MM.1S (cell line): ENCODE measurements around the gene PLXNA2.

Experiments used
- DNase-seq: peaks from one replicate; pipeline ENCODE4 v3.0.0-alpha.2; 2015
- H2AFZ ChIP-seq: fragments of 300-600 bp; sonication (generic); 2 replicates; pipeline ENCODE4 v1.6.0; 2016; ENCODE audit warnings: antibody characterized with exemption, low read length
- H3F3A ChIP-seq: fragments of 300-600 bp; sonication (generic); 2 replicates; pipeline ENCODE4 v1.6.1; 2016; ENCODE audit warnings: mild to moderate bottlenecking, antibody characterized with exemption, low read length, moderate library complexity, mixed read lengths; ENCODE audit not compliant: insufficient read depth
- H3K27ac ChIP-seq: fragments of 300-600 bp; sonication (generic); 2 replicates; pipeline ENCODE4 v1.5.1; 2016; ENCODE audit warnings: mild to moderate bottlenecking, low read length
- H3K27me3 ChIP-seq: fragments of 300-600 bp; sonication (generic); replicated peaks from 2 replicates; pipeline ENCODE4 v1.6.0; 2016; ENCODE audit warnings: low read length; ENCODE audit not compliant: insufficient read depth
- H3K36me3 ChIP-seq: fragments of 300-600 bp; sonication (generic); replicated peaks from 2 replicates; pipeline ENCODE4 v1.6.1; 2016; ENCODE audit warnings: mild to moderate bottlenecking, low read length, mixed read lengths; ENCODE audit not compliant: insufficient read depth
- H3K4me1 ChIP-seq: fragments of 300-600 bp; sonication (generic); 2 replicates; pipeline ENCODE4 v1.6.1; 2016; ENCODE audit warnings: low read length, mixed read lengths
- H3K4me2 ChIP-seq: fragments of 300-600 bp; sonication (generic); 2 replicates; pipeline ENCODE4 v1.6.0; 2016; ENCODE audit warnings: low read depth, low read length
- H3K4me3 ChIP-seq: fragments of 300-600 bp; sonication (generic); 2 replicates; pipeline ENCODE4 v1.5.1; 2016; ENCODE audit warnings: low read length, mixed read lengths
- H3K79me2 ChIP-seq: fragments of 300-600 bp; sonication (generic); 2 replicates; pipeline ENCODE4 v1.6.1; 2016; ENCODE audit warnings: mixed run types, low read length, mixed read lengths
- H3K9ac ChIP-seq: fragments of 300-600 bp; sonication (generic); 2 replicates; pipeline ENCODE4 v1.6.1; 2016; ENCODE audit warnings: low read length, mixed read lengths
- H3K9me2 ChIP-seq: fragments of 300-600 bp; sonication (generic); replicated peaks from 2 replicates; pipeline ENCODE4 v1.6.1; 2016; ENCODE audit warnings: mild to moderate bottlenecking, low read length, mixed read lengths; ENCODE audit not compliant: insufficient read depth
- H3K9me3 ChIP-seq: fragments of 300-600 bp; sonication (generic); replicated peaks from 2 replicates; pipeline ENCODE4 v1.6.1; 2016; ENCODE audit warnings: mild to moderate bottlenecking, low read length, mixed read lengths; ENCODE audit not compliant: insufficient read depth
- H4K20me1 ChIP-seq: fragments of 300-600 bp; sonication (generic); 2 replicates; pipeline ENCODE4 v1.6.1; 2016; ENCODE audit warnings: mild to moderate bottlenecking, low read length, moderate library complexity, mixed read lengths; ENCODE audit not compliant: insufficient read depth
- EZH2 ChIP-seq: fragments of 300-600 bp; sonication (generic); optimal IDR thresholded peaks from 2 replicates; pipeline ENCODE3; 2017; ENCODE audit warnings: low read depth, mild to moderate bottlenecking, antibody characterized with exemption, low read length, mixed read lengths
- EZH2phosphoT487 ChIP-seq: fragments of 300-600 bp; sonication (generic); IDR thresholded peaks from 2 replicates; pipeline ENCODE4 v1.6.1; 2018; ENCODE audit warnings: antibody characterized with exemption, low read length
- TF ChIP-seq, protein P1 (sequence below): fragments of 300-600 bp; sonication (generic); IDR thresholded peaks from 2 replicates; pipeline ENCODE4 v1.5.1; 2016; ENCODE audit warnings: antibody characterized with exemption, low read length, mixed read lengths

Gene PLXNA2

DNA sequence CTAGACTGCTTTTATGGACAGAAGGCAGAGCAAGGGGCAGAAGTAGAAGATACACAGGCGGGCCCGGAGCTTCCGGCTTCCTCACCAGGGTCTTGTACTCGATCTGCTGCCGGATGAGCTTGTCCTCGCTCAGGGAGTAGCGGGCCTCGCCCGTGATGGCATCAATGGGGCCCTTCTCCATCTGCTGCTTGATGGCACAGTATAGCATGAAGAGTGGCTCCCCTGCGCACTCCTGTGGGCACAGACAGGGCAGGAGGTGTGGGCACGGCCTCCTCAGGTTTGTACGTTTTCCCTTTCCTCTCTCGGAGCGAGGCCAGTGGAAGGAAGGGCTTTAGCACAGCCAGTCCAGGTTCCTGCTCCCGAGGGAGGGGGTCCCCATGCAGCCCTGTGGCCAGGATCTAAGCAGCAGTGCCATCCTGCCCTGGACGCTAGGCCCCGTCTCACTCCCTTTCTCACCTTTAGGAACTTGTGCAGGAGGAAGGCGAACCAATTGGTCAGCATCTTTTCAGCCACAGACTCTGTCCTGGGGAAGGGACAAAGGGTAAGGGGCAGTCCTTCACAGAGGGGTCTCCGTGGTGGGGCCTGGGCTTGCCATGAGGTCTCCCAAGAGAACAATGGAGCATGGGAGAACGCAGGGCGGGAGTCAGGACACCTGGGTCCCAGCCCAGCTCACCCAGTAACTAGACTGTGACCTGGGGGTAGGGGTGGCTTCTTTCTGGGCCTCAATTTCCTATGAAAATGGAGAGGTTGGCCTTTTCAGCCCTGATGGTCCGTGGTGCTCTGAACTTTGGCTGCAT lies 204.4 kb downstream of the PLXNA2 start:
- Histone ChIP-seq H3K9me2 (no peaks in the 10 kb centered on the region), H3K27ac (no peak overlapping the region), H3F3A (no peaks in the 10 kb centered on the region), H3K27me3 (no peaks in the 10 kb centered on the region), H3K4me1 (no peaks in the 10 kb centered on the region), H4K20me1 (no peaks in the 10 kb centered on the region), H2AFZ (no peak overlapping the region), H3K36me3 (no peaks in the 10 kb centered on the region), H3K79me2 (no peaks in the 10 kb centered on the region), H3K9me3 (no peaks in the 10 kb centered on the region), H3K4me2 (no peak overlapping the region), H3K9ac (no peak overlapping the region), H3K4me3 (no peak overlapping the region)
- TF ChIP-seq, protein P1, sequence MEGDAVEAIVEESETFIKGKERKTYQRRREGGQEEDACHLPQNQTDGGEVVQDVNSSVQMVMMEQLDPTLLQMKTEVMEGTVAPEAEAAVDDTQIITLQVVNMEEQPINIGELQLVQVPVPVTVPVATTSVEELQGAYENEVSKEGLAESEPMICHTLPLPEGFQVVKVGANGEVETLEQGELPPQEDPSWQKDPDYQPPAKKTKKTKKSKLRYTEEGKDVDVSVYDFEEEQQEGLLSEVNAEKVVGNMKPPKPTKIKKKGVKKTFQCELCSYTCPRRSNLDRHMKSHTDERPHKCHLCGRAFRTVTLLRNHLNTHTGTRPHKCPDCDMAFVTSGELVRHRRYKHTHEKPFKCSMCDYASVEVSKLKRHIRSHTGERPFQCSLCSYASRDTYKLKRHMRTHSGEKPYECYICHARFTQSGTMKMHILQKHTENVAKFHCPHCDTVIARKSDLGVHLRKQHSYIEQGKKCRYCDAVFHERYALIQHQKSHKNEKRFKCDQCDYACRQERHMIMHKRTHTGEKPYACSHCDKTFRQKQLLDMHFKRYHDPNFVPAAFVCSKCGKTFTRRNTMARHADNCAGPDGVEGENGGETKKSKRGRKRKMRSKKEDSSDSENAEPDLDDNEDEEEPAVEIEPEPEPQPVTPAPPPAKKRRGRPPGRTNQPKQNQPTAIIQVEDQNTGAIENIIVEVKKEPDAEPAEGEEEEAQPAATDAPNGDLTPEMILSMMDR, result no peak
- TF ChIP-seq EZH2phosphoT487 (no peak), EZH2 (no peak)
- no peak for DNase-seq

DNA sequence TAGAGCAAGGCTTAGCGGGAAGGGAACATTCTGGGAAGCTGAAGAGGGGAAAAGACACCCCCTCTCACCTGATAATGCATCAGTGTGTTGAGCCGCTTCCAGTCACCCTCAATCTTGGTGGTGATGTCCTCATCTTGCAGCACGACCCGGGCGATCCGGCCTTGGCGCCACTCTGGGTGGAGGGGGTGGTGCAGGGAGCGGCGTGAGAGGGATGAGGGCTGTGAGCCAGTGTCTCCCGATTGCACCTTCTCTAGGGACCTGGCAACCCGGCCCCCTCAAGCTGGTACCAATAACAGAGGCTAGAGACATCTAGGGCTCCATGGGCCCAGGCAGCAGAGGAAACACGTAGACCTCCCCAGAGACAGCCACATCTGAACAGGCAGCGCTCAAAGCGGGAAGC lies 205.9 kb downstream of the PLXNA2 start:
- Histone ChIP-seq H3K4me1 (no peaks in the 10 kb centered on the region), H3F3A (no peaks in the 10 kb centered on the region), H2AFZ (no peak overlapping the region), H3K27me3 (no peaks in the 10 kb centered on the region), H3K36me3 (no peaks in the 10 kb centered on the region), H3K4me2 (no peak overlapping the region), H3K9ac (no peak overlapping the region), H3K79me2 (no peaks in the 10 kb centered on the region), H3K9me3 (no peaks in the 10 kb centered on the region), H4K20me1 (no peaks in the 10 kb centered on the region), H3K4me3 (no peak overlapping the region), H3K9me2 (no peaks in the 10 kb centered on the region), H3K27ac (no peak overlapping the region)
- TF ChIP-seq, protein P1, result no peak
- TF ChIP-seq EZH2phosphoT487 (no peak), EZH2 (no peak)
- no peak for DNase-seq

DNA sequence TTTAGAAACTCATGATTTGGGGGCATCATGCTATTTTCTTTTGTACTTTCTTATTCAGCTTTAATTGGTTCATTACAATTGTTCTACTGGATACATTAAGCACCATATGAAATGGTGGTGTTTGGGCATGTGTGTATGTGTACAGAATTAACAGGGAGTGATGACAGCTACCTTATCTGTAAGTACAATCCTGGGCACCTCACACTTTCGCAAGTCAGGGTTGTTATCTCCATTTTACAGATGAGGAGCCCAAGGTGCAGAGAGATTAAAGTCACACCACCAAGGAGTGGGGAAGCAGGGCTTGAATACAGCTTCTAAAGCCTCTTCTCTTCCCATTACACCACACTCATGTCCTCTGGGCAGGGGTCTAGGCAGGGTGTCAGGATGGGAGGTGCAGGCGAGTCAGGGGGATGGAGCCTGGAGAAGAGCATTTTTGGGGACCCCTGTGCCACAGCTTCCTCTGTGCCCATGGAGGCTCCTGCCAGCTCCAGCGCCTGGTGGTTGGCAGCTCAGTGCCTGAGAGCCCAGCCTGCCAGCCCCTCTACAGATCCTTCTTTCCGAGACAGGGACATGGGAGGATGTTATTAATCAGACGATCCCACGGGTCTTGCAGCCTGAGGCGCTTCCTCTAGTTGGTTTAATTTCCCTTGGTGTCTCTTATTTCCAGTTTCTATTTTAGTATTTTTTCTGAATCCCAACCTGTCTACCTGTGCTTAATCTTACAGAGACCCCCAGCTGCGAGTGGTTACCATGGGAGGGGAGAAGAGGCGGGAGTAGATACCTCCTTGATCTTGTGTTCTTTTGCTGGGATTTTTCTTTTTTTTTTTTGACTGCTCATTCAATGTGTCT lies 207.0 kb downstream of the PLXNA2 start:
- no peak overlapping the region for H3K4me3 ChIP-seq
- no peaks in the 10 kb centered on the region for H3K9me3 ChIP-seq
- no peak overlapping the region for H3K27ac ChIP-seq
- no peaks in the 10 kb centered on the region for H3K27me3 ChIP-seq
- no peak for DNase-seq
- H2AFZ ChIP-seq, result no peak overlapping the region
- no peaks in the 10 kb centered on the region for H3K9me2 ChIP-seq
- H4K20me1 ChIP-seq, result no peaks in the 10 kb centered on the region
- no peaks in the 10 kb centered on the region for H3K36me3 ChIP-seq
- H3K79me2 ChIP-seq, result no peaks in the 10 kb centered on the region
- H3K4me1 ChIP-seq, result no peaks in the 10 kb centered on the region
- no peaks in the 10 kb centered on the region for H3F3A ChIP-seq
- H3K4me2 ChIP-seq, result no peak overlapping the region
- no peak overlapping the region for H3K9ac ChIP-seq
- TF ChIP-seq EZH2phosphoT487 (no peak), EZH2 (no peak)
- TF ChIP-seq, protein P1, result no peak
